Sigmoid colon (tissue), 7 donors: ENCODE measurements around the gene IRAG1. TPM values are rescaled to one million over a fixed set of nuclear protein-coding genes. Genes with fewer than 3 reads are reported as not detected.

Experiments used
- DNase-seq: peaks from one replicate; pipeline ENCODE4 v3.0.0-alpha.2; 2019
- H3K27ac ChIP-seq, 4 donors: fragments of 200-600 bp; sonication (generic); one replicate each; pipeline ENCODE4 v1.5.1; 2016 to 2019; ENCODE audit warnings: mild to moderate bottlenecking in 1 of 4
- H3K27me3 ChIP-seq, 3 donors: fragments of 200-600 bp; sonication (generic); one replicate each; pipeline ENCODE4 v1.5.1; 2019; ENCODE audit warnings: mild to moderate bottlenecking in 1 of 3
- H3K36me3 ChIP-seq, 4 donors: fragments of 200-600 bp; sonication (generic); one replicate each; pipeline ENCODE4 v1.5.1; 2016 to 2019
- H3K4me1 ChIP-seq, 4 donors: fragments of 200-600 bp; sonication (generic); one replicate each; pipeline ENCODE4 v1.5.1; 2017 to 2019
- H3K4me3 ChIP-seq, 4 donors: fragments of 200-600 bp; sonication (generic); one replicate each; pipeline ENCODE4 v1.5.1; 2017 to 2019; ENCODE audit warnings: mild to moderate bottlenecking in 2 of 4, moderate library complexity in 1 of 4
- H3K9me3 ChIP-seq, 4 donors: fragments of 200-600 bp in 3 of 4; sonication (generic) in 3 of 4; one replicate each; pipeline versions ENCODE4 v1.5.1 to v1.6.1; 2013 to 2019
- EP300 ChIP-seq, 4 donors: sonication (generic); formaldehyde crosslinking; IDR thresholded peaks; one replicate each; pipeline ENCODE4 v1.6.1; 2017; ENCODE audit warnings: antibody characterized with exemption in 4 of 4
- POLR2A ChIP-seq, 2 donors: fragments of 450-650 bp; IDR thresholded peaks; one replicate each; pipeline ENCODE4 v1.6.1; 2016; ENCODE audit warnings: antibody characterized with exemption in 2 of 2, mild to moderate bottlenecking in 2 of 2, moderate library complexity in 2 of 2
- POLR2AphosphoS5 ChIP-seq, 4 donors: sonication (generic); formaldehyde crosslinking; IDR thresholded peaks; one replicate each; pipeline ENCODE4 v1.6.1; 2017; ENCODE audit warnings: antibody characterized with exemption in 4 of 4
- WGBS, 2 donors: extraction: QIAGEN DNeasy Blood & Tissue Kit; methylation state at CpG; one replicate each; pipeline ENCODE4 v1.1.7; 2013; 5-methylcytosine and 5-hydroxymethylcytosine counted together
- intact Hi-C: fragments of 100-400 bp; cut with DNase I; formaldehyde crosslinking; loops from one replicate; pipeline ENCODE4 v1.15.1; 2023
- polyA plus RNA-seq, 3 donors: library from polyadenylated mRNA; stranded (reverse); fragments of 200-250 nt; gene quantifications; one replicate each; pipeline ENCODE4 v1.2.3, GENCODE V29; 2013
- total RNA-seq, 4 donors: library from RNA; depleted of rRNA; stranded (reverse); fragments of >200 nt; gene quantifications; one replicate each; pipeline ENCODE4 v1.1.0, GENCODE V29; 2016
- TF ChIP-seq, protein P1 (sequence below), 4 experiments: fragments of 450-650 bp in 3 of 4; fragments of 200-600 bp in 1 of 4; IDR thresholded peaks; one replicate each; pipeline ENCODE4 v1.5.1; 2016 to 2019; ENCODE audit warnings: antibody characterized with exemption in 4 of 4, mild to moderate bottlenecking in 3 of 4, moderate library complexity in 2 of 4
- donor health status: healthy with polysubstance abuse.
- donor health status: Bipolar disorder and iron deficiency.
- donor health status: healthy.

IRAG1 gene
- total and polyA plus RNA-seq, 7 donors: 1.8 to 153 (median 96.1) TPM

DNA sequence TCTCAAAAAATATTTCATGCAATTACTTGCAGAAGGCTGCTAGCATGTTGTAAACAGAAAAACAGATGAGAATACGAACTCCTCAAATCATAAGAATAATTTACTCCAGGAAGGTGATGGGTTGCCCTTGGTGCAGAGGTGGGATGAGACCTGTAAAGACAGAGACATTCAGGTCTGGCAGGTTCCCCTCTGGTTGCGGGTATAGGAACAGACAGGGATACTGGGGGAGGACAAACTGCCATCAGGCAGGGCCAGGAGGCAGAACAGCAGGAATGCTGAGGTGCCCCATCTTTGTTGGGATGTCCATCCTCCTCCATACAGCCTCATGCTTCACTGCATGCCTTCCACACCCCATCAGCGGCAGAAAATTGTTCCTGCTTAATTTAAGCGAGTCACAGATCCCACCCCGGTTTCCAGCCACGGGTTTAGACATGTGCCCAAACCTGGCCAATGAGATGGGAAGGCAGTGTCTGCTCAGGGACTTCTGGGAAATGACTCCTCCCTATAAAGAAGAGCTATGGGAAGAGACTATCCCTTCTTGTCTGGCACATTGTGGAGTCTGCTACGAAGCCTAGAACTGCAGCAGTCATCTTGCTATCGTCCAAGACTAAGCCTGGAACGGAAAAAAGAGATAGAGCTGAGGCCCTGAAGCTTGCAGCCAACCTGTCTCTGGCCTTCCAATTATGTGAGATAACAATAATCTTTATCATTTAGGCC, 23.1 kb upstream of the IRAG1 start:
- Histone ChIP-seq H3K27me3 (no peaks in the 10 kb centered on the region), H3K4me1 (peaks cover 0 to 12% (median 2%) of the 10 kb centered on the region in 4 donors), H3K27ac (no peak overlapping the region), H3K9me3 (no peaks in the 10 kb centered on the region), H3K4me3 (no peak overlapping the region), H3K36me3 (no peaks in the 10 kb centered on the region)
- DNase-seq: no peak
- WGBS, 2 donors: 88 to 92% methylated on average over 9 of the region's 9 CpGs
- TF ChIP-seq, protein P1, sequence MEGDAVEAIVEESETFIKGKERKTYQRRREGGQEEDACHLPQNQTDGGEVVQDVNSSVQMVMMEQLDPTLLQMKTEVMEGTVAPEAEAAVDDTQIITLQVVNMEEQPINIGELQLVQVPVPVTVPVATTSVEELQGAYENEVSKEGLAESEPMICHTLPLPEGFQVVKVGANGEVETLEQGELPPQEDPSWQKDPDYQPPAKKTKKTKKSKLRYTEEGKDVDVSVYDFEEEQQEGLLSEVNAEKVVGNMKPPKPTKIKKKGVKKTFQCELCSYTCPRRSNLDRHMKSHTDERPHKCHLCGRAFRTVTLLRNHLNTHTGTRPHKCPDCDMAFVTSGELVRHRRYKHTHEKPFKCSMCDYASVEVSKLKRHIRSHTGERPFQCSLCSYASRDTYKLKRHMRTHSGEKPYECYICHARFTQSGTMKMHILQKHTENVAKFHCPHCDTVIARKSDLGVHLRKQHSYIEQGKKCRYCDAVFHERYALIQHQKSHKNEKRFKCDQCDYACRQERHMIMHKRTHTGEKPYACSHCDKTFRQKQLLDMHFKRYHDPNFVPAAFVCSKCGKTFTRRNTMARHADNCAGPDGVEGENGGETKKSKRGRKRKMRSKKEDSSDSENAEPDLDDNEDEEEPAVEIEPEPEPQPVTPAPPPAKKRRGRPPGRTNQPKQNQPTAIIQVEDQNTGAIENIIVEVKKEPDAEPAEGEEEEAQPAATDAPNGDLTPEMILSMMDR (IDR thresholded peaks at IDR 0.05): no peak
- TF ChIP-seq EP300 (IDR thresholded peaks at IDR 0.05) (no peak), POLR2AphosphoS5 (IDR thresholded peaks at IDR 0.05) (no peak), POLR2A (IDR thresholded peaks at IDR 0.05) (no peak)
- intact Hi-C loops: no loop called here

DNA sequence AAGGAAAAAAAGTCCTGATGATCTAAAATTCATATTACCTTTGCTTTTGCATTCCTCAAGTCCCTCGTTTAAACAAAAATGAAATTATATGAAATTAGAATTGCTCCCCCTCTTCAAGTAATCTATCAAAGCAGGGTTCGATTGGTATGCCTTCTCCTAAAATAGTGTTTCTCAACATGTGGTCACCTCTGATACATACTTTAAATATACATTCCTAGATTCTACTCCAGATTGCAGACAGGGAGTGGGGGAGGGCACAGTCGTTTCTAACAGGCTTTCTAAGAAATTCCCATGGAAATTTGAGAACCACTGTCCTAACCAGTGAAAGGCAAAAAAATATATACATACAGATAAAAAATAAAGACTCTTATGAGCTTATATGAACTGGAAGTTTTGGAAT, 22.6 kb upstream of the IRAG1 start:
- Histone ChIP-seq H3K27ac (no peak overlapping the region), H3K4me3 (no peak overlapping the region), H3K36me3 (no peaks in the 10 kb centered on the region), H3K4me1 (peaks cover 0 to 12% (median 2%) of the 10 kb centered on the region in 4 donors), H3K9me3 (no peaks in the 10 kb centered on the region), H3K27me3 (no peaks in the 10 kb centered on the region)
- DNase-seq: no peak
- intact Hi-C loops: no loop called here
- no peak for TF ChIP-seq EP300 (IDR thresholded peaks at IDR 0.05)
- TF ChIP-seq POLR2A (IDR thresholded peaks at IDR 0.05): no peak
- TF ChIP-seq POLR2AphosphoS5 (IDR thresholded peaks at IDR 0.05): no peak
- TF ChIP-seq, protein P1 (IDR thresholded peaks at IDR 0.05): no peak
- 53 to 76% methylated on average over 3 of the region's 3 CpGs for WGBS, 2 donors

DNA sequence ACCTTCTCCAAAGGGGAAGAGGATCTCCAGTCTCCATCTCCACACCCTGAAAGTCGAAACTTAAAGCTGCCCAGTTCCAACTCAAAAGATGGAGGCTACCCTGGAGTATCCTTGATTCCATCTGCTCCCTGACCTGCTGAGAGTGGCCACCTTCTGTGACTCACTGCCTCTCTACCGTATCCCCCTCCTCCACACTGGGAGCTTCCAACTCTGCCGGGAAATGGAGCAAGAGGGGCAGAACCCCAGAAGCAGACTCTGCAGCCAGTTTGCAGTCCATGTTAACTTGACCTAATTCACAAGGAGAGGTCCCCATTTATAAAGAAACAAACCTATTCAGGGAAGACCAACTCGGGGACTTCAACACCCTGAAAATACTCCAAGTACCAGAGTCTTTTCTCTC, 22.0 kb upstream of the IRAG1 start:
- no peak for DNase-seq

DNA sequence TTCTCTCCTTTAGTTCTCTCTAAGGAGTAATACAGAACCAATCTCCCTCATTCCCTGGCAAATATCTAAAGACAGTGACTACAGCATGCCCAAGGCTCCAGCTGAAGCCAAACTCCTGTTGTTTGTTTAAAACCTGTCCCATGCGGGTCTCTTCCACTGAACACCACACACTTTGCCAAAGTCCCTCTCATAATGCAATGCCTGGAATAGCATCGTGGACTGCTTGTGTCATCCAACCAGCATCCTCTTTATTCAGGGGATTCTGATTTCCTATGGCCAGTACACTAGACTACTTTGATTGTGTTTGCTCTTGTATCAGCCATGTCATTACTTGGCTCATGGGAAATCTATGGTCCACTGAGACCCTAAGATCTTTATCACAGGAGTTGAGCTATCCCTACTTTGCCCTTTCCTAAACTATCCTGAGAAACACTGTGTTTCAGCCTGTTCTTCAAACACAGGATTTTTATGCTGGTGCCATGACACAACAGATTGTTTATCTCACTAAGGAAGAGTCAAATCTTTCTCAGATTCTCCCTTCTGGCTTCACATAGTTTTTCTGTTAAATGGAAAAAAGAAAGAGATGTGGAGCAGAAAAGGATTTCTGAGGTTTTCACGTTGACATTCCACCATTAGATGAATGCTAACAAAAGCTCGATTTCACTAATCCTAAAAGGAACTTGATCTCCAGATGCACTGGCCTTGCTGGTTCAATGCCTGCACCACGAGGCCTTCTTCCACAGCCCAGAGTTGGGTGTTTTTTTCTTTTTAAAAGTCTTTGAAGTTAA, 15.9 kb upstream of the IRAG1 start:
- 59 to 61% methylated on average over 5 of the region's 5 CpGs for WGBS, 2 donors
- DNase-seq: no peak
- TF ChIP-seq, protein P1 (IDR thresholded peaks at IDR 0.05): no peak
- TF ChIP-seq POLR2A (IDR thresholded peaks at IDR 0.05) (no peak), POLR2AphosphoS5 (IDR thresholded peaks at IDR 0.05) (no peak), EP300 (IDR thresholded peaks at IDR 0.05) (no peak)
- Histone ChIP-seq H3K4me3 (no peak overlapping the region), H3K4me1 (peaks cover 0 to 12% (median 4%) of the 10 kb centered on the region in 4 donors), H3K36me3 (no peaks in the 10 kb centered on the region), H3K9me3 (no peaks in the 10 kb centered on the region), H3K27ac (peak overlapping the region in 2 of 4 donors; percentile 7 to 10), H3K27me3 (no peaks in the 10 kb centered on the region)
- intact Hi-C loops: loop anchor here (5.0 kb wide), 1 partner anchor 62 kb away; no protein-coding TSS in a partner anchor

More for the DNA sequence above, 22.0 kb upstream of the IRAG1 start:
- Histone ChIP-seq H3K4me1 (peaks cover 0 to 12% (median 2%) of the 10 kb centered on the region in 4 donors), H3K27ac (no peak overlapping the region), H3K9me3 (no peaks in the 10 kb centered on the region), H3K36me3 (no peaks in the 10 kb centered on the region), H3K27me3 (no peaks in the 10 kb centered on the region), H3K4me3 (no peak overlapping the region)
- WGBS, 2 donors: 65 to 79% methylated on average over 4 of the region's 4 CpGs
- TF ChIP-seq EP300 (IDR thresholded peaks at IDR 0.05): no peak
- TF ChIP-seq, protein P1 (IDR thresholded peaks at IDR 0.05): no peak
- no peak for TF ChIP-seq POLR2AphosphoS5 (IDR thresholded peaks at IDR 0.05)
- no peak for TF ChIP-seq POLR2A (IDR thresholded peaks at IDR 0.05)
- intact Hi-C loops: no loop called here
